Heart right ventricle (tissue), 16 donors: Measurements from ENCODE around the gene MUTYH. TPM values are rescaled to one million over a fixed set of nuclear protein-coding genes. Genes with fewer than 3 reads are reported as not detected.

Experiments
- ATAC-seq, 8 donors: fragments of 200-7000 bp; cut with Tn5 transposase; one replicate each; pipeline ENCODE4 v1.9.1; 2020; ENCODE audit warnings: mild to moderate bottlenecking in 8 of 8, moderate library complexity in 8 of 8, moderate number of reproducible peaks in 1 of 8
- DNase-seq, 2 donors: peaks; one replicate each; pipeline ENCODE4 v3.0.0-alpha.2; 2020
- H3K27ac ChIP-seq, 10 donors: fragments of 200-600 bp; sonication (generic) in 2 of 10; one replicate each; pipeline versions ENCODE4 v1.5.0 to v1.8.0; 2020 to 2022; ENCODE audit warnings: mild to moderate bottlenecking in 3 of 10
- H3K27me3 ChIP-seq, 7 donors: fragments of 200-600 bp; one replicate each; pipeline ENCODE4 v1.8.0; 2021 to 2022; ENCODE audit warnings: mild to moderate bottlenecking in 2 of 7
- H3K36me3 ChIP-seq, 9 donors: fragments of 200-600 bp; sonication (generic) in 1 of 9; one replicate each; pipeline versions ENCODE4 v1.5.0 to v1.8.0; 2020 to 2022; ENCODE audit warnings: mild to moderate bottlenecking in 2 of 9
- H3K4me1 ChIP-seq, 9 donors: fragments of 200-600 bp; sonication (generic) in 1 of 9; one replicate each; pipeline versions ENCODE4 v1.5.0 to v1.8.0; 2020 to 2022; ENCODE audit warnings: mild to moderate bottlenecking in 4 of 9
- H3K4me3 ChIP-seq, 10 donors: fragments of 200-600 bp; sonication (generic) in 2 of 10; one replicate each; pipeline versions ENCODE4 v1.5.0 to v1.8.0; 2020 to 2022; ENCODE audit warnings: mild to moderate bottlenecking in 7 of 10, moderate library complexity in 2 of 10
- H3K9me3 ChIP-seq, 11 donors: fragments of 200-600 bp in 10 of 11; sonication (generic) in 2 of 11; one replicate each; pipeline versions ENCODE4 v1.5.0 to v1.8.0; 2013 to 2022; ENCODE audit warnings: mild to moderate bottlenecking in 2 of 11, control low read depth in 1 of 11, moderate library complexity in 1 of 11
- whole genome bisulfite sequencing, 2 donors: extraction: QIAGEN DNeasy Blood & Tissue Kit; methylation state at CpG; one replicate each; pipeline ENCODE4 v1.1.7; 2013; ENCODE audit warnings: inconsistent platforms in 1 of 2; 5-methylcytosine and 5-hydroxymethylcytosine counted together
- intact Hi-C, 10 donors: fragments of 100-400 bp; cut with DNase I; formaldehyde crosslinking; loops; one replicate each; pipeline versions ENCODE4 v1.11.1 to v1.14.2; 2022
- polyA plus RNA-seq, 2 donors: library from polyadenylated mRNA; stranded (reverse); fragments of 200-250 nt; gene quantifications; one replicate each; pipeline ENCODE4 v1.2.3, GENCODE V29; 2013
- total RNA-seq, 10 donors: library from RNA; stranded (reverse); fragmentation: NEBNext Ultra II Directional in 3 of 10; extraction: Animal tissue kit (Norgen Biotek cat#: 25700) in 3 of 10; gene quantifications; one replicate each; pipeline versions ENCODE4 v1.2.1 to v1.2.4, GENCODE V29; 2021 to 2023
- TF ChIP-seq, protein P1 (sequence below), 9 donors: fragments of 200-600 bp; sonication (generic) in 2 of 9; IDR thresholded peaks; one replicate each; pipeline versions ENCODE4 v1.5.0 to v1.8.0; 2021 to 2022; ENCODE audit warnings: antibody characterized with exemption in 9 of 9, mild to moderate bottlenecking in 5 of 9, moderate library complexity in 1 of 9
- donor health status: Arrhythmogenic right ventricular cardiomyopathy.
- donor health status: ischemic (EF 13 %, LVEDD 7.1; RV severe dilation, severe dysfunction).
- donor health status: healthy with polysubstance abuse.
- donor health status: DM: no; HTN: yes; CAD: no.
- donor health status: DM: no; HTN: no; CAD: no.
- donor health status: ischemic (EF 25% LVEDD 6.9; RV normal size, moderate dysfunction).
- donor health status: ischemic (EF 25% LVEDD 5.7; RV mildly dilated, moderate dysfunction).
- donor health status: healthy.
- donor health status: DM: yes; HTN: yes; CAD: no.
- donor health status: Ischemic cardiomyopathy.
- donor health status: ischemic (EF 35%, LVEDD 5.7; RV mildly dilated, moderate dysfunction).
- donor health status: nonischemic (EF 11% LVEDD 7.7; RV severe dilation, severe dysfunction).
- donor health status: DM: yes; HTN: yes; CAD: no.
- donor health status: PGD.
- donor health status: ischemic (EF 29% LVEDD 5.4; RV normal size, mild dysfunction).
- donor health status: nonischemic (EF 23%, LVEDD 6.1; RV moderate dilation, normal function).

MUTYH gene
- total and polyA plus RNA-seq, 12 donors = 6.0 to 20.3 (median 9.4) TPM

- intact Hi-C loops = no loop called here
- Histone ChIP-seq H3K27me3 (no peaks in the 10 kb centered on the region), H3K27ac (peak overlapping the region in 9 of 10 donors; percentile 92 to 99 (median 97)), H3K4me1 (peaks cover 11 to 35% (median 25%) of the 10 kb centered on the region in 9 donors), H3K4me3 (peak overlapping the region; percentile 58 to 91 (median 82)), H3K9me3 (no peaks in the 10 kb centered on the region), H3K36me3 (peaks cover 0 to 47% (median 30%) of the 10 kb centered on the region in 9 donors)
- TF ChIP-seq, protein P1, sequence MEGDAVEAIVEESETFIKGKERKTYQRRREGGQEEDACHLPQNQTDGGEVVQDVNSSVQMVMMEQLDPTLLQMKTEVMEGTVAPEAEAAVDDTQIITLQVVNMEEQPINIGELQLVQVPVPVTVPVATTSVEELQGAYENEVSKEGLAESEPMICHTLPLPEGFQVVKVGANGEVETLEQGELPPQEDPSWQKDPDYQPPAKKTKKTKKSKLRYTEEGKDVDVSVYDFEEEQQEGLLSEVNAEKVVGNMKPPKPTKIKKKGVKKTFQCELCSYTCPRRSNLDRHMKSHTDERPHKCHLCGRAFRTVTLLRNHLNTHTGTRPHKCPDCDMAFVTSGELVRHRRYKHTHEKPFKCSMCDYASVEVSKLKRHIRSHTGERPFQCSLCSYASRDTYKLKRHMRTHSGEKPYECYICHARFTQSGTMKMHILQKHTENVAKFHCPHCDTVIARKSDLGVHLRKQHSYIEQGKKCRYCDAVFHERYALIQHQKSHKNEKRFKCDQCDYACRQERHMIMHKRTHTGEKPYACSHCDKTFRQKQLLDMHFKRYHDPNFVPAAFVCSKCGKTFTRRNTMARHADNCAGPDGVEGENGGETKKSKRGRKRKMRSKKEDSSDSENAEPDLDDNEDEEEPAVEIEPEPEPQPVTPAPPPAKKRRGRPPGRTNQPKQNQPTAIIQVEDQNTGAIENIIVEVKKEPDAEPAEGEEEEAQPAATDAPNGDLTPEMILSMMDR (IDR thresholded peaks at IDR 0.05) = no peak
- no peak for ATAC-seq
- WGBS, 2 donors = 34 to 44% methylated on average over 6 of the region's 6 CpGs
- DNase-seq = no peak
These were observed 701 bp upstream of the MUTYH start for GRCh38 chr1:45340816-45341466.

DNA sequence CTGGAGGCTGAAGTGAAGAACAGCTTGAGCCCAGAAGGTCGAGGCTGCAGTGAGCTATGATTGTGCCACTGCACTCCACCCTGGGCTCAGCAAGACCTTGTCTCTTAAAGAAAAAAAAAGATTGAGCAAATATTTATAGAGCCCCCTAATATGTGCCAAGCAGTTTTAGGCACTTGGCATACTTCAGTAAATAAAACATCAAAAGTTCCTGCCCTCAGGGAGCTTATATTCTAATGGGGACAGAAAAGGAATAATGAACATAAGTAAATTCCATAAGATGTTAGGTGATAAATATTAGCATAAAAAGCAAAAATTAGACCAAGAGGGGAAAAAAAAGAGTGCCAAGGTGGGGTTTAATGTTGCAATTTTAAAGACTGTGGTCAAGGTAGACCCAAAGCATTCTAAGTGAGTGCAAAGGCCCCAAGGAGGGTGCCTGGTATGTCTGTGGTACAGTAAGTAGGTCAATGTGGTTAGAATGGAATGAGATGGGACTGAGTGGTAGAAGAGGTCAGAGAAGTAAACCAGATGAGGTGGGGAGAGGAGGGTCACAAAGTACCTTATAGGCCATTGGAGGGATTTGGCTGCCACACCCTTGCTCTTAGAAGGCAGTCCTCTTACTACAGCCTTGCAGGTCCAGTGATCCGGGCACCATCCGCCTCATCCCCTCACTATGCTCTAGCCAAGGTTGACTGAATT, 2.5 kb downstream of the MUTYH start:
- DNase-seq = no peak
- Histone ChIP-seq H3K4me1 (peaks cover 11 to 43% (median 25%) of the 10 kb centered on the region in 9 donors), H3K36me3 (peaks cover 0 to 31% (median 23%) of the 10 kb centered on the region in 9 donors), H3K9me3 (no peaks in the 10 kb centered on the region), H3K27me3 (no peaks in the 10 kb centered on the region), H3K27ac (no peak overlapping the region), H3K4me3 (no peak overlapping the region)
- TF ChIP-seq, protein P1 (IDR thresholded peaks at IDR 0.05) = no peak
- WGBS, 2 donors = 76 to 92% methylated on average over 3 of the region's 3 CpGs
- intact Hi-C loops = no loop called here
- ATAC-seq = no peak

DNA sequence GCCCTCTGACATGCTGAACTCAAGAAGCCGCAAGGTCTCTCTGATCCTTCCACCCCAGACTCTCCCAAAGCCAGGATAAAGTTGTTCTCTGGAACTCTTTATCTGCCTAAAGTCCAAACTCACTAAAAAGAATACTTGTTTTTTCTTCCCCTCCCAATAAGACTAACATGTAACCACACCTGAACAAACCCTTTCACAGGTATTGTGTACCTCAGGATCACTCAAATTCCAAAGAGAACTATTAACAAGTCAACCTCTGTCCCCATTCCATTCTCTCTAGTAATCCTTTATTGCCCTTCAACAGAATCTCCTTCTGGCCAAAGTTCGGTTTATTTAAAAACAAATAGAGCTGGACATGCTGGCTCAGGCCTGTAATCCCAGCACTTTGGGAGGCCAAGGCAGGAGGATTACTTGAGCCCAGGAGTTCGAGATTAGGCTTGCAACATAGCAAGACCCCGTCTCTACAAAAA, 4.3 kb downstream of the MUTYH start:
- Histone ChIP-seq H3K27me3 (no peaks in the 10 kb centered on the region), H3K4me3 (no peak overlapping the region), H3K4me1 (peaks cover 7 to 28% (median 11%) of the 10 kb centered on the region in 9 donors), H3K27ac (no peak overlapping the region), H3K9me3 (no peaks in the 10 kb centered on the region), H3K36me3 (peaks cover 0 to 35% (median 27%) of the 10 kb centered on the region in 9 donors)
- WGBS, 2 donors = 94 to 95% methylated on average over 4 of the region's 4 CpGs
- TF ChIP-seq, protein P1 (IDR thresholded peaks at IDR 0.05) = no peak
- intact Hi-C loops = no loop called here
- DNase-seq (no peak), ATAC-seq (no peak)

DNA sequence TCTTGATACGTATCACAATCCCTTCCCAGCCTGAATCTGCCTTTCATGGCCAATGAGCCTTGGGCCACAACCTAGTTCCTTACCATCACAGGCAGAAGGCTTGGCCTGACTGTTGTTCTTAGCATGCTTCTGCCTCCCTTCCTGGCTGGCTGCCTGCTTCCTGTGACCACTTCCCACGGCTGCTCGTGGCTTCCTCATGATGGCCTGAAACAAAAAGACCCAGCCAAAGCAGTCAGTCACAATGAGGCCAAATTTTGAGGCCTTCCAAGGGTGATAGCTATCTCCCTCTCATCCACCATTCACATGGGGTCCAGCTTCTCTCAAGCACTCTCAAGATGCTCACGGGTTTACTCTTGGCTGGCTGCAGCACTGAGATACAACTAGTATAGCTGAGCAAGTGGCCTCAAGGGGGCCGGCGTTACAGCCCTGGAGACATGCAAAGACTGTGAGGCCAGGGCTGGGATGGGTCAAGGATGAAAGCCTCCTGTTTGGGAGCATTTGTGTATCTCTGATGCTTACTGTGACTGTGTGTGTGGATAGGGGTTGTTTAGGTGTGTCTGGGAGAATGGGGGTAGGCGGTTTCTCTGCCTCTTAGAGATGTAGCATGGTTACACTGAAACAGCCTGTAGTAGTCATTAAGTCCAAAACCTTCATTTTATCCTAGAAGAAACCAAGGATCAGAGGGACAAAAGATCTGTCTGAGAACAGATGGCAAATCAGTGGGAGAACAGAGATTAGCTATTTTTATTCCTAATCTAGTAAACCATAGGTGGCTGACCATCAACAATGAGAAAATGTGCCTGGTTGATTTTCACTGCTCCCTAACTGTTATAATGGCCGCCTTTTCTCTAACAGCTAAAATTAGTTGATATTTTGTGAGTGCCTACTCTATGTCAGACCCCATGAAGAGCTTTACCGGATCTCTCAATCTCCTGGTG, 5.7 kb downstream of the MUTYH start:
- peaks cover 0 to 48% (median 30%) of the 10 kb centered on the region in 9 donors for H3K36me3 ChIP-seq
- no peaks in the 10 kb centered on the region for H3K27me3 ChIP-seq
- DNase-seq (peak; percentile 45 to 51), ATAC-seq (peak in 6 of 8 donors; percentile 49 to 75 (median 60))
- H3K27ac ChIP-seq = peak overlapping the region in 8 of 10 donors; percentile 23 to 66 (median 56)
- H3K4me3 ChIP-seq = no peak overlapping the region
- intact Hi-C loops = no loop called here
- WGBS, 2 donors = 61 to 70% methylated on average over 9 of the region's 9 CpGs
- H3K4me1 ChIP-seq = peaks cover 5 to 24% (median 7%) of the 10 kb centered on the region in 9 donors
- TF ChIP-seq, protein P1 (IDR thresholded peaks at IDR 0.05) = no peak
- H3K9me3 ChIP-seq = no peaks in the 10 kb centered on the region
